Lower lobe of right lung (tissue), 2 donors: ENCODE data around the gene NMUR1. TPM values are rescaled to one million over a fixed set of nuclear protein-coding genes. Genes with fewer than 3 reads are reported as not detected.

ENCODE experiments used
- ATAC-seq, 2 donors: fragments of 200-7000 bp; cut with Tn5 transposase; one replicate each; pipeline ENCODE4 v1.9.1; 2020 to 2022; ENCODE audit warnings: mild to moderate bottlenecking in 2 of 2, moderate library complexity in 2 of 2
- DNase-seq: peaks from one replicate; pipeline ENCODE4 v3.0.0-alpha.2; 2020
- H3K27ac ChIP-seq: fragments of 200-600 bp; one replicate; pipeline ENCODE4 v1.8.0; 2022
- H3K27me3 ChIP-seq: fragments of 200-600 bp; one replicate; pipeline ENCODE4 v1.8.0; 2022; ENCODE audit warnings: low read depth
- H3K36me3 ChIP-seq: fragments of 200-600 bp; one replicate; pipeline ENCODE4 v1.8.0; 2022; ENCODE audit warnings: mild to moderate bottlenecking
- H3K4me1 ChIP-seq: fragments of 200-600 bp; one replicate; pipeline ENCODE4 v1.8.0; 2022
- H3K4me3 ChIP-seq: fragments of 200-600 bp; one replicate; pipeline ENCODE4 v1.8.0; 2022; ENCODE audit warnings: mild to moderate bottlenecking
- H3K9me3 ChIP-seq: fragments of 200-600 bp; one replicate; pipeline ENCODE4 v1.8.0; 2022
- intact Hi-C: fragments of 100-400 bp; cut with DNase I; formaldehyde crosslinking; loops from one replicate; pipeline ENCODE4 v1.11.0; 2022
- total RNA-seq: library from RNA; stranded (reverse); fragmentation: NEBNext Ultra II Directional; extraction: Animal tissue kit (Norgen Biotek cat#: 25700); gene quantifications from one replicate; pipeline ENCODE4 v1.2.1, GENCODE V29; 2021
- TF ChIP-seq, protein P1 (sequence below): fragments of 200-600 bp; IDR thresholded peaks from one replicate; pipeline ENCODE4 v1.8.0; 2022; ENCODE audit warnings: antibody characterized with exemption, mild to moderate bottlenecking
- donor health status: DM: no; HTN: yes; CAD: no; lungs with severe emphysema.

The NMUR1 gene
- total RNA-seq, 1 donor from 2014 or later: 4.4 TPM

DNA sequence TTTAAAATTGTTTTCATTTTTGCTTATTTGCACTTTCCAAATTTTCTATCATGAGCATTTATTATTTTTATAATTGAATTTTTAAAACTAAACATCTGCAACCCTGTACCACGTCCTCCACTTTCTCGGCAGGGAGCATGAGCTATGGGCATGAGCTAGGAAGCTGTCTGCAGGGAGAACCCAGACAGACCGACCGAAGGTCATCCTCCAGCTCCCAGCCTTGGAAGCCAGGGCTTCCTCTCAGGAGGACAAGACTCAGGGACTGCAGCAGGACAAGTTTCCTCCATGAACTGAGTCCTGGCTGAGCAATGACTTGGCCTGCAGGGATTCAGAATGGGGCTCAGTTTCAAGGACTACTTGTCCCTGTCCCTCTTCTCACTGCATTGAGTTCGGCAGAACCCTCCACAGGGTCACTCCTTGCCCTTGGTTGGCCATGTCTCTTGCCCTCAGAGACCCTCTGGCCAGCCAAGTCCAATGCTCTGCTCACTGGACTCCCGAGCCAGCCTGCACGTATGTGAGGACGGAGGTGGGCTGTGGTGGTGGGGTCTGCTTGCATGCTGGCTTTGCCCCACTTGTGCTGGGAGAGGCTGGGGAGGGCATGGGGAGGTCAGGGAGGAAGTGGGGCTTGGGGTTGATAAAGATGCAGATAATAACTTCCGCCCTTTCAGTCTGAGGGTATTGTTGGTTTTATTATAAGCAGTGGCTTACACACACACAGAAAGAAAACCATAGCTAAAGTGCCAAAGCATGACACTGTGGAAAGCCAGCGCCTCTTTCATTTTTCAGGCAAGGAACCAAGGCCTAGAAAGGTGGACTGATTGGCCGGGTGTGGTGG is 6.6 kb downstream of the NMUR1 start:
- H3K9me3 ChIP-seq: no peaks in the 10 kb centered on the region
- DNase-seq: no peak
- TF ChIP-seq, protein P1, sequence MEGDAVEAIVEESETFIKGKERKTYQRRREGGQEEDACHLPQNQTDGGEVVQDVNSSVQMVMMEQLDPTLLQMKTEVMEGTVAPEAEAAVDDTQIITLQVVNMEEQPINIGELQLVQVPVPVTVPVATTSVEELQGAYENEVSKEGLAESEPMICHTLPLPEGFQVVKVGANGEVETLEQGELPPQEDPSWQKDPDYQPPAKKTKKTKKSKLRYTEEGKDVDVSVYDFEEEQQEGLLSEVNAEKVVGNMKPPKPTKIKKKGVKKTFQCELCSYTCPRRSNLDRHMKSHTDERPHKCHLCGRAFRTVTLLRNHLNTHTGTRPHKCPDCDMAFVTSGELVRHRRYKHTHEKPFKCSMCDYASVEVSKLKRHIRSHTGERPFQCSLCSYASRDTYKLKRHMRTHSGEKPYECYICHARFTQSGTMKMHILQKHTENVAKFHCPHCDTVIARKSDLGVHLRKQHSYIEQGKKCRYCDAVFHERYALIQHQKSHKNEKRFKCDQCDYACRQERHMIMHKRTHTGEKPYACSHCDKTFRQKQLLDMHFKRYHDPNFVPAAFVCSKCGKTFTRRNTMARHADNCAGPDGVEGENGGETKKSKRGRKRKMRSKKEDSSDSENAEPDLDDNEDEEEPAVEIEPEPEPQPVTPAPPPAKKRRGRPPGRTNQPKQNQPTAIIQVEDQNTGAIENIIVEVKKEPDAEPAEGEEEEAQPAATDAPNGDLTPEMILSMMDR: no peak

DNA sequence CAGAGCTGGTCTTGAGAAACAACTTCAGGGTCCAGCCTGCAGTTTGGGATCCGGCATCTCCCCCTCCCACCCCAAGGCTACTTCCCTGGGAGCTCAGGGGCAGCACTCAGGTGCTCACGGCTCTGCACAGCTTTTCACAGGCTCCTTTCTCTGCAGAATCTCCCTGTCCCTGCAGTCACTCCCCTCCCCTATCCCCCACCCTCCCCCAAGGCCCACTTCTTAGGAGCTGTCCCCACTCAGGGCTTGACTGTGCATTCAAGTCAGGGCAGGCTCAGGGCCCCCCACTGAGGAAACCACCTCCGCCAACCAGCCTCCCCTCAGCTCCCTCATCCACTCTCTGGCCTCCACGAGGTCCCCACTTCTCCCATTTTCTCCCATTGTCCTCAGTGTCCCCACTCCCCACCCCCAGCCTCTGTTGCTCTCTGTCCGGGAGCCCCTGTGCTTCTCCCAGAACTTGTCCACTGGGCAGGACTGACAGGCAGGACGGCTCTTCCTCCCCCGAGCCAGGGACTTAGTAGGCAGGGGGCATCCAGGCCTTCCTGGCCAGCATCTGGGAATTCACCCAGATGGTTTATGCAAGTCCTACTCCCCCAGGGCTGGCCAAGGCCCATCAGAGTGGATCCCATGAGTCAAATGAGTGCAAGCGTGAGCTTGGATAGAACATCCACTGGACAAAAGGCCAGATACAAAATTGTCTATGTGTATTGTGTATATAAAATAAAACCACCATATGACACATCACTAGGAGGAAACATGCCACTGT is 7.6 kb downstream of the NMUR1 start:
- Histone ChIP-seq H3K27ac (no peak overlapping the region), H3K9me3 (no peaks in the 10 kb centered on the region), H3K27me3 (no peaks in the 10 kb centered on the region), H3K4me1 (peaks cover 25% of the 10 kb centered on the region), H3K4me3 (no peak overlapping the region), H3K36me3 (no peaks in the 10 kb centered on the region)
- TF ChIP-seq, protein P1: no peak
- DNase-seq (no peak), ATAC-seq (no peak)
- intact Hi-C loops: no loop called here

More for the DNA sequence above, 6.6 kb downstream of the NMUR1 start:
- intact Hi-C loops: no loop called here
- Histone ChIP-seq H3K27me3 (no peaks in the 10 kb centered on the region), H3K36me3 (no peaks in the 10 kb centered on the region), H3K27ac (peak overlapping the region; percentile 53), H3K4me3 (no peak overlapping the region), H3K4me1 (peaks cover 25% of the 10 kb centered on the region)
- no peak for ATAC-seq

DNA sequence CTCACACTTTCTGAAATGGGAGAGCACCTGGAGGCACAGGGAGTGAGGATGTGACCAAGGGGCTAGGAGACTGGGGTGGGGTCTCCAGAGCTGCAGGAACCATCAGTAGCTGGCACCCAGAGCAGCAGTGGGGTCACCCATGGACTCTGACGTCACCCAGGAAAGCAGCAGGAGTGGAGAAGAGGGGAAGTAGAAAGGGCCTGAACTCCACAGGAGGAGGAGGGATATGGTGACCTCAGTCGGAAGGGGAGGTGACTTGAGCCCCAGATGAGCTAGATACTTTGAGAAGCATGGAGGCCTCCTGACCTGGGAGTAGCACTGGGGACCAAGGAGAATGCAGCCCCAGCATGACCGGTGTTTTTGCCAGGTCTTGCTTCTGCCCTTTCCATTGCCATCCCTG is 8.8 kb downstream of the NMUR1 start:
- TF ChIP-seq, protein P1: no peak
- H3K4me3 ChIP-seq: no peak overlapping the region
- H3K27me3 ChIP-seq: no peaks in the 10 kb centered on the region
- peaks cover 25% of the 10 kb centered on the region for H3K4me1 ChIP-seq
- no peak overlapping the region for H3K27ac ChIP-seq
- ATAC-seq (no peak), DNase-seq (no peak)
- intact Hi-C loops: no loop called here
- H3K9me3 ChIP-seq: no peaks in the 10 kb centered on the region
- H3K36me3 ChIP-seq: no peaks in the 10 kb centered on the region

DNA sequence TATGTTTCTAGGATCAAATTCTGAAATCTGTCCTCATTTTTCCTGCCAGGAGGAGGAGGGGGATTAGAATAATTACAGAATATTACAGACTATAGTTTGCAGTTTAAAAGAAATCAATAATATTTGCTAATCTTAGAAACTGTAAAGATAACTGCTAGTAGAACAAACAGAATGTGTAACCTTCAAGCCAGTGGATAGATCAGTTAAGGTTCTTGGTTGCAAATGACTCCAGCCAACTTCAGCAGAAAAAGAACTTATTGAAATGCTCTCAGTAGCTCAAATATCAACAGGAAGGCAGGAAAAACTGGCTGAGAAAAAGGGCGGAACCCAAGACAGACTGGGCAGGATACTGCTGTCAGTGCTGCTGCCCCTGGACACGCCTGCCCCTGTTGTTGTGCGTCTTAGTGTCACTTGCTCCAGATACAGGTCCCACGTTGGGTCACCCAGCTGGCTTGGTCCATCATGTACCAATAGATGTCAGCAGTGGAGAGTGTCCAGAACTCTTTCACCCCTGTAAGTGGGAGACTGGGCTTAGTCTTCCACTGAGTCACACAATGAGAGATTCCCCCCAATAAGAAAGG is 10.2 kb downstream of the NMUR1 start:
- no peaks in the 10 kb centered on the region for H3K9me3 ChIP-seq
- TF ChIP-seq, protein P1: no peak
- no peak overlapping the region for H3K27ac ChIP-seq
- ATAC-seq: no peak
- H3K4me3 ChIP-seq: no peak overlapping the region
- H3K27me3 ChIP-seq: no peaks in the 10 kb centered on the region
- intact Hi-C loops: no loop called here
- DNase-seq: no peak
- no peaks in the 10 kb centered on the region for H3K36me3 ChIP-seq
- H3K4me1 ChIP-seq: peaks cover 25% of the 10 kb centered on the region

DNA sequence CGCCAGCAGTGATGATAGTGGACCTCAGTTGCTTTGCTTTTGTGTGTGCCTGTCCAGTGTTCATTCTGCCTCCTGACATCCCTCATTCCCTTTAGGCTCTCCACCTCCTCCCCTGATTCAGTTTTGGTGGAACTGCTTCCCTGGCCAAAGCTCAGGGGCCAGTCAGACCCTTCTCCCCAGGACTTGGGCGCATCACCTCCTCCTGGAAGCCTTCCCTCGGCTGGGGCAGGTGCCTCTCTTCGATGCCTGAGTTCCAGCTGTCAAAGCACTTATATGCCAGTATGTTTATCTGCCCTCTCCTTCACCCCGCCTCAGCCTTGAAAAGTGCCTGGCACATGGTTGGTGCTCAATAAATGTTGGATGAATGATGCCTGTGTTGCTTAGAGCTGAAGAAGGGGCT is 11.5 kb downstream of the NMUR1 start:
- intact Hi-C loops: no loop called here
- no peak overlapping the region for H3K4me3 ChIP-seq
- H3K9me3 ChIP-seq: no peaks in the 10 kb centered on the region
- H3K27me3 ChIP-seq: no peaks in the 10 kb centered on the region
- TF ChIP-seq, protein P1: no peak
- H3K36me3 ChIP-seq: no peaks in the 10 kb centered on the region
- no peak overlapping the region for H3K27ac ChIP-seq
- ATAC-seq (no peak), DNase-seq (no peak)
- peaks cover 16% of the 10 kb centered on the region for H3K4me1 ChIP-seq
